LNCaP clone FGC (cell line): Measurements from ENCODE around the gene MFSD6.

ENCODE experiments used
- DNase-seq: peaks from one replicate; pipeline ENCODE4 v3.0.0-alpha.2; 2011; ENCODE audit warnings: low read depth
- H3K4me3 ChIP-seq: 2 replicates; pipeline ENCODE4 v1.5.1; 2011; ENCODE audit warnings: mild to moderate bottlenecking, low read depth, low read length, control low read depth
- TF ChIP-seq, protein P1 (sequence below): IDR thresholded peaks from 2 replicates; pipeline ENCODE4 v1.5.1; 2012; ENCODE audit warnings: mild to moderate bottlenecking; ENCODE audit not compliant: control insufficient read depth, insufficient read depth; ENCODE audit errors: extremely low read depth

MFSD6 gene

DNA sequence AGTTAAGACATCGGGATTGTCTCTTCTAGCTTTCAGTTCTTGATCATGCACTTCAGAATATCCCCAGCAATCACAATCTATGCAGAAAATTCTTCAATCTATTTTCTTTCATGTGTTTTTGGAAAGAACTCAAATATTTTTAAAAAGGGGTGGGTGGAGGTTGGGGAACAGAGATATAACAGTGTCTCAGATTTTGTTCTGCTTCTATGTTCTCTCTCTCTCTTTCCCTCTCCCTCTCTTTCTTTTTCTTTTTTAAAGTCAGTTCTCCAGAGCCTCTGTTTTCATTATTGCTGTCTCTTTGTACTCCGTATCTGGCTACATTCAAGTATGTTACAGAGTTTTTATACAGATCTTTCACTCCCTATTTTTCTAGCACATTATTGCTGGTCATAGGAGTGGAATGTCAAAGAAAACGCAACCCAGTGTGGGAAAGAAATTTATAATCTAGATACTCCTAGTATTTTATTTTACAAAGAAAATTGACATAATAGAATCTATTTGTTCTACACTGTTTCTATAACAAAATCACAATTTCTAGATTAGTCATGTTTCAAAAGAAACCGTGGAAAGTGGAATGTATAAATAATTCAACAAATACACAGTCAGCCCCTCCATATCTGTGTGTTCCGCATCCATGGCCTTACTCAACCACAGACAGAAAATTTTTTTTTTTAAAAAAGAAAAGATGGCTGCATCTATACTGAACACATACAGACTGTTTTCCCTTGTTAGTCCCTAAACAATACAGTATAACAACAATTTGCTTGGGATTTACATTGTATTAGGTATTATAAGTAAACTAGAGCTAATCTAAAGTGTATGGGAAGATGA is 137.6 kb downstream of the MFSD6 start:
- TF ChIP-seq, protein P1, sequence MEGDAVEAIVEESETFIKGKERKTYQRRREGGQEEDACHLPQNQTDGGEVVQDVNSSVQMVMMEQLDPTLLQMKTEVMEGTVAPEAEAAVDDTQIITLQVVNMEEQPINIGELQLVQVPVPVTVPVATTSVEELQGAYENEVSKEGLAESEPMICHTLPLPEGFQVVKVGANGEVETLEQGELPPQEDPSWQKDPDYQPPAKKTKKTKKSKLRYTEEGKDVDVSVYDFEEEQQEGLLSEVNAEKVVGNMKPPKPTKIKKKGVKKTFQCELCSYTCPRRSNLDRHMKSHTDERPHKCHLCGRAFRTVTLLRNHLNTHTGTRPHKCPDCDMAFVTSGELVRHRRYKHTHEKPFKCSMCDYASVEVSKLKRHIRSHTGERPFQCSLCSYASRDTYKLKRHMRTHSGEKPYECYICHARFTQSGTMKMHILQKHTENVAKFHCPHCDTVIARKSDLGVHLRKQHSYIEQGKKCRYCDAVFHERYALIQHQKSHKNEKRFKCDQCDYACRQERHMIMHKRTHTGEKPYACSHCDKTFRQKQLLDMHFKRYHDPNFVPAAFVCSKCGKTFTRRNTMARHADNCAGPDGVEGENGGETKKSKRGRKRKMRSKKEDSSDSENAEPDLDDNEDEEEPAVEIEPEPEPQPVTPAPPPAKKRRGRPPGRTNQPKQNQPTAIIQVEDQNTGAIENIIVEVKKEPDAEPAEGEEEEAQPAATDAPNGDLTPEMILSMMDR = no peak
- no peak for DNase-seq
- H3K4me3 ChIP-seq = no peak overlapping the region

DNA sequence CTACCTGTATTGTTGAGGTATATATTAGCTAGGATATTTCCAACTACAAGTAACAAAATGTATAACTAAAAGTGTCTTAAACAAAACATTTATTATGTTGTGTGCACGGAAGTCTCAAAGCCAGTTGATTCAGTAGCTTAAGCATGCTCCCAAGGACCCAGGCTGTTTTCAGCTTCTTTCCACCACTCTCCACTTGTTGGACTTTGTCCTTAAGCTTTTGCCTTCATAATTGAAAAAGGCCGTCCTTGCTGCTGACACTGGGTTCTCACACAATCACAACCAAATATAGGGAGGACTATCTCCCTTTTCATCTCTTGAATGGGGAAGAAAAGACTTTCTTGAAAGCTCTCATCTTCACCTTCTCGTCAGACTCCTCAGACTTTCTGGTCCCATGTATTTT is 138.6 kb downstream of the MFSD6 start:
- no peak for DNase-seq
- TF ChIP-seq, protein P1 = no peak
- H3K4me3 ChIP-seq = no peak overlapping the region

DNA sequence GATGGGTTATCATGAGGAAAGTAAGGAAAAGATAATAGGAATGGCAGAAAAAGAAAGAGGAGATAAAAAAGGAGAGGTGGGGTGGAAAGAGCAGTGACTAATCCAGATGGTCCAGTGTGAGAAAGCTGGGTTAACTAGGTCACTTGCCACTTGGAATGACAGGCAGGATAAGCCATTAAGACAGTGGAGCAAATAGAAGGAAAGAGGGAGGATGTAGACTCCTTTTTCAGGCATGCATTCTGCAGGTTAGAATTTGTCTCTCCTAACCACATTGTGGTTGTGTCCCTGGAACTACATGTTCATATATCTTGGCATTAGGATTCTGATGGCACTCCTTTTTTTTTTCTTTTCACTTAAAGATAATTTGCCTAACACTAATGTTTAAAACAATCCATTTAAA is 139.7 kb downstream of the MFSD6 start:
- H3K4me3 ChIP-seq = no peak overlapping the region
- no peak for DNase-seq
- TF ChIP-seq, protein P1 = no peak

DNA sequence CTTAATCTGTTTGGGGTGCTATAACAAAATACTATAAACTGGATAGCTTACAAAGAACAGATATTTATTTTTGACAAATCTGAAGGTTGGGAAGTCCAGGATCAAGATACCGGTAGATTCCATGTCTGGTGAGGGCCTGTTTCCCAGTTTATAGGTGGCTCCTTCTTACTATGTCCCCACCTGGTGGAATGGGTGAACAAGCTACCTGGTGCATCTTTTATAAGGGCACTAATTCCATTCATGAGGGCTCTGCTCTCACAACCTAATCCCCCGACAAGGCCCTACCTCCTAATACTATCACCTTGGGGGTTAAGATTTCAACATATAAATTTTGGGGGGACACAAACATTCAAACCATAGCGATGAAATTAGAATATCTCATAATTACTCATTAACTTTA is 142.0 kb downstream of the MFSD6 start:
- no peak for DNase-seq
- TF ChIP-seq, protein P1 = no peak
- no peak overlapping the region for H3K4me3 ChIP-seq
